CD8-positive, alpha-beta memory T cell (primary cell): ENCODE measurements around the gene SLC25A21. TPM values are rescaled to one million over a fixed set of nuclear protein-coding genes. Genes with fewer than 3 reads are reported as not detected.
"Not testable (repeated sequence)": the region's sequence is repeated elsewhere in the genome, so short reads cannot be mapped to it uniquely, and the experiment has no call there.

Source experiments
- CTCF ChIA-PET: fragments of 350-600 bp; sonication (Branson Sonifier 250); formaldehyde crosslinking; loops from one replicate; lab custom pipeline; 2021; ENCODE audit warnings: antibody characterized with exemption; lab: Charles Lee
- POLR2A ChIA-PET: fragments of 350-600 bp; sonication (Branson Sonifier 250); formaldehyde crosslinking; loops from one replicate; lab custom pipeline; 2021; ENCODE audit warnings: antibody characterized with exemption; lab: Charles Lee
- DNase-seq, 5 donors: peaks; one replicate each; pipeline versions ENCODE4 v3.0.0 to v3.0.0-alpha.2; 2020 to 2022; ENCODE audit warnings: mixed read lengths in 1 of 5
- H3K27ac ChIP-seq: one replicate; pipeline ENCODE4 v1.7.0; 2013; ENCODE audit warnings: low read depth, mild to moderate bottlenecking, low read length, moderate library complexity
- H3K27me3 ChIP-seq: 2 replicates; pipeline ENCODE4 v1.7.0; 2013; ENCODE audit warnings: low read length, mild to moderate bottlenecking; ENCODE audit not compliant: insufficient read depth, poor library complexity, severe bottlenecking
- H3K36me3 ChIP-seq: 2 replicates; pipeline ENCODE4 v1.7.0; 2013; ENCODE audit warnings: mild to moderate bottlenecking, low read length, moderate library complexity; ENCODE audit not compliant: insufficient read depth
- H3K4me1 ChIP-seq: 2 replicates; pipeline ENCODE4 v1.7.0; 2013; ENCODE audit warnings: mild to moderate bottlenecking, low read length, moderate library complexity; ENCODE audit not compliant: insufficient read depth
- H3K4me3 ChIP-seq: 2 replicates; pipeline ENCODE4 v1.7.0; 2013; ENCODE audit warnings: mild to moderate bottlenecking, low read length
- H3K9me3 ChIP-seq: 2 replicates; pipeline ENCODE4 v1.7.0; 2013; ENCODE audit warnings: mild to moderate bottlenecking, low read length
- H3K27ac Mint-ChIP-seq, 8 donors: one replicate each; pipeline ENCODE4 v1.8.0; 2020 to 2021; ENCODE audit warnings: mixed read lengths in 8 of 8, mild to moderate bottlenecking in 6 of 8, inconsistent platforms in 3 of 8, moderate library complexity in 3 of 8
- H3K27me3 Mint-ChIP-seq, 2 donors: one replicate each; pipeline ENCODE4 v1.8.0; 2020 to 2021; ENCODE audit warnings: mixed read lengths in 2 of 2, mild to moderate bottlenecking in 1 of 2, moderate library complexity in 1 of 2
- H3K36me3 Mint-ChIP-seq, 3 donors: one replicate each; pipeline ENCODE4 v1.8.0; 2020 to 2021; ENCODE audit warnings: mixed read lengths in 3 of 3, inconsistent platforms in 1 of 3, mild to moderate bottlenecking in 1 of 3
- H3K4me1 Mint-ChIP-seq, 3 donors: one replicate each; pipeline ENCODE4 v1.8.0; 2020 to 2021; ENCODE audit warnings: mixed read lengths in 3 of 3, inconsistent platforms in 1 of 3, mild to moderate bottlenecking in 1 of 3
- H3K4me3 Mint-ChIP-seq, 7 donors: one replicate each; pipeline ENCODE4 v1.8.0; 2020 to 2021; ENCODE audit warnings: mixed read lengths in 7 of 7, mild to moderate bottlenecking in 6 of 7, moderate library complexity in 4 of 7, inconsistent platforms in 2 of 7
- H3K9me3 Mint-ChIP-seq, 5 donors: one replicate each; pipeline ENCODE4 v1.8.0; 2020 to 2022; ENCODE audit warnings: mixed read lengths in 5 of 5, mild to moderate bottlenecking in 3 of 5, moderate library complexity in 2 of 5, inconsistent platforms in 1 of 5
- polyA plus RNA-seq: library from polyadenylated mRNA; unstranded; fragments of 300-500 nt; fragmentation: Illumina TruSeq; gene quantifications from one replicate; pipeline ENCODE4 v1.2.3, GENCODE V29; 2021
- total RNA-seq, 2 experiments: library from RNA; stranded (reverse); gene quantifications; one replicate each; pipeline ENCODE4 v1.2.3, GENCODE V29; 2021

The SLC25A21 gene
- total RNA-seq (not detected), polyA plus RNA-seq (not detected)

GRCh38 chr14:37172024-37172869 lies at the start of gene SLC25A21:
Gene SLC25A21, minus strand, starts transcription at chr14:37172606.
- ChIA-PET CTCF (no interaction called here), POLR2A (no interaction called here)

GRCh38 chr14:37221073-37221472 lies 48.7 kb upstream of the SLC25A21 start:
- POLR2A ChIA-PET = no interaction called here
- H3K27ac ChIP-seq = no peak overlapping the region
- Mint-ChIP-seq H3K27ac (no peak overlapping the region), H3K4me3 (no peak overlapping the region), H3K36me3 (no peaks in the 10 kb centered on the region), H3K27me3 (no peaks in the 10 kb centered on the region), H3K9me3 (peaks cover 0 to 14% (median 9%) of the 10 kb centered on the region in 5 donors), H3K4me1 (no peaks in the 10 kb centered on the region)
- H3K4me3 ChIP-seq = no peak overlapping the region
- no peaks in the 10 kb centered on the region for H3K4me1 ChIP-seq
- DNase-seq = no peak
- no peaks in the 10 kb centered on the region for H3K36me3 ChIP-seq
- H3K9me3 ChIP-seq = no peaks in the 10 kb centered on the region
- CTCF ChIA-PET = no interaction called here
- H3K27me3 ChIP-seq = no peaks in the 10 kb centered on the region

More at GRCh38 chr14:37172024-37172869, at the start of gene SLC25A21:
- H3K27me3 ChIP-seq = no peaks in the 10 kb centered on the region
- Mint-ChIP-seq H3K4me1 (no peaks in the 10 kb centered on the region), H3K27me3 (peaks cover 1 to 7% of the 10 kb centered on the region in 2 donors), H3K27ac (no peak within 1 kb of the TSS), H3K4me3 (no peak within 1 kb of the TSS), H3K36me3 (no peaks in the 10 kb centered on the region), H3K9me3 (peaks cover 0 to 12% (median 3%) of the 10 kb centered on the region in 5 donors)
- H3K9me3 ChIP-seq = no peaks in the 10 kb centered on the region
- H3K36me3 ChIP-seq = no peaks in the 10 kb centered on the region
- peak within 1 kb of the TSS; percentile 70 for H3K27ac ChIP-seq
- H3K4me1 ChIP-seq = no peaks in the 10 kb centered on the region
- H3K4me3 ChIP-seq = no peak within 1 kb of the TSS
- no peak for DNase-seq

GRCh38 chr14:37215345-37215744 lies 42.9 kb upstream of the SLC25A21 start:
- Mint-ChIP-seq H3K36me3 (no peaks in the 10 kb centered on the region), H3K27me3 (no peaks in the 10 kb centered on the region), H3K4me1 (no peaks in the 10 kb centered on the region), H3K27ac (no peak overlapping the region), H3K9me3 (peaks cover 2 to 17% (median 8%) of the 10 kb centered on the region in 5 donors), H3K4me3 (no peak overlapping the region)
- DNase-seq = no peak
- H3K9me3 ChIP-seq = no peaks in the 10 kb centered on the region
- no peak overlapping the region for H3K27ac ChIP-seq
- H3K27me3 ChIP-seq = no peaks in the 10 kb centered on the region
- H3K4me3 ChIP-seq = no peak overlapping the region
- CTCF ChIA-PET = no interaction called here
- POLR2A ChIA-PET = no interaction called here
- H3K36me3 ChIP-seq = no peaks in the 10 kb centered on the region
- H3K4me1 ChIP-seq = no peaks in the 10 kb centered on the region

DNA sequence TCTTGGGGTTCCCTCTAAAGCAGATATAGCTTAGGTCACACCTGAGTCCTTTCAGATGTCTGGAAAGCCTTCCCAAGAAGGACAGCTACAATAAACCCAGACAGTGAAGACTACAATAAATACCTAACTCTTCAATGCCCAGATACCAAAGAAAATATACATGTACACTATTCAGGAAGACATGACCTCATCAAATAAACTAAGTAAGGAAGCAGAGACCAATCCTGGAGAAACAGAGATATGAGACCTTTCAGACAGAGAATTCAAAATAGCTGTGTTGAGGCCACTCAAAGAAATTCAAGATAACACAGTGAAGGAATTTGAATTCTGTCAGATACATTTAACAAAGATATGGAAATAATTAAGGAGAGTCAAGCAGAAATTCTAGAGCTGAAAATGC lies 40.6 kb upstream of the SLC25A21 start:
- peaks cover 6 to 19% (median 10%) of the 10 kb centered on the region in 5 donors for H3K9me3 Mint-ChIP-seq
- no peak overlapping the region for H3K27ac Mint-ChIP-seq
- Histone ChIP-seq H3K36me3 (no peaks in the 10 kb centered on the region), H3K4me3 (no peak overlapping the region), H3K4me1 (no peaks in the 10 kb centered on the region), H3K27me3 (no peaks in the 10 kb centered on the region), H3K27ac (no peak overlapping the region), H3K9me3 (no peaks in the 10 kb centered on the region)
- DNase-seq = no peak
- ChIA-PET POLR2A (no interaction called here), CTCF (no interaction called here)
- H3K36me3 Mint-ChIP-seq = no peaks in the 10 kb centered on the region
- no peaks in the 10 kb centered on the region for H3K4me1 Mint-ChIP-seq
- H3K27me3 Mint-ChIP-seq = no peaks in the 10 kb centered on the region
- H3K4me3 Mint-ChIP-seq = no peak overlapping the region

DNA sequence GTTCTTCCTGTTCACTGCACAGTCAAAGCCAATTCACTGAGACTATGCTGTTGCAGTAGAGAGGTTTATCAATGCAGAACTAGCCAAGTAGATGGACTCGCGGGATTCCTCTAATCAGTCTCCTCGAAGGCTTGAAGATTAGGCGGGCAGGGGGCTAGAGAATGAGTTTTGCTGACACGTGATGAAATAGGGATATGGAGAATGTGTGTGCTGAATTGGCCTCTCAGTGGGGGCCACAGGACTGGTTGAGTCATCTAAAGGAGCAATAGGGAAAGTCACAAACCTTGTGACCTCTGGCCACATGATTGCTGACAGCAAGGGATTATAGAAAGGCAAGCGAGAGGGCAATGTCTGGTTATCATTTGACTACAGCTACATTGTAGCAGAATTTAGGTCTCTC lies 38.0 kb upstream of the SLC25A21 start:
- H3K36me3 Mint-ChIP-seq = no peaks in the 10 kb centered on the region
- H3K4me1 Mint-ChIP-seq = no peaks in the 10 kb centered on the region
- ChIA-PET CTCF (no interaction called here), POLR2A (no interaction called here)
- no peaks in the 10 kb centered on the region for H3K27me3 Mint-ChIP-seq
- peaks cover 5% of the 10 kb centered on the region for H3K9me3 ChIP-seq
- H3K9me3 Mint-ChIP-seq = peaks cover 11 to 26% (median 14%) of the 10 kb centered on the region in 5 donors
- H3K4me3 ChIP-seq = no peak overlapping the region
- no peaks in the 10 kb centered on the region for H3K4me1 ChIP-seq
- no peaks in the 10 kb centered on the region for H3K27me3 ChIP-seq
- H3K27ac ChIP-seq = no peak overlapping the region
- no peaks in the 10 kb centered on the region for H3K36me3 ChIP-seq
- DNase-seq = no peak
- H3K4me3 Mint-ChIP-seq = no peak overlapping the region
- no peak overlapping the region for H3K27ac Mint-ChIP-seq

DNA sequence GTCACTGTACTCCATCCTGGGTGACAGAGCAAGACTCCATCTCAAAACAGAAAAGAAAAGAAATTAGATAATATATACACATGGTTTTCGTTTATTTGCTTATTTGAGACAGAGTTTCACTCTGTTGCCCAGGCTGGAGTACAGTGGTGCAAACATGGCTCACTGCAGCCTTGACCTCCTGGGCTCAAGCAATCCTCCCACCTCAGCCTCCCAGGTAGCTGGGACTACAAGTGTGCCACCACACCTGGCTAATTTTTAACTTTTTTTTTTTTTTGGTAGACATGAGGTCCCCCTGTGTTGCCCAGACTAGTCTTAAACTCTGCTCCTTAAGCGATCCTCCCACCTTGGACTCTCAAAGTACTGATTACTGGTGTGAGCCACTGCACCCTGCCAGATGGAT lies 37.2 kb upstream of the SLC25A21 start:
- POLR2A ChIA-PET, H3K36me3 ChIP-seq, H3K4me1 Mint-ChIP-seq, H3K4me3 Mint-ChIP-seq, H3K27ac Mint-ChIP-seq, CTCF ChIA-PET, H3K4me3 ChIP-seq, H3K9me3 ChIP-seq, H3K4me1 ChIP-seq, H3K27me3 ChIP-seq, H3K27me3 Mint-ChIP-seq, H3K36me3 Mint-ChIP-seq, H3K27ac ChIP-seq, DNase-seq: not testable (repeated sequence)
- H3K9me3 Mint-ChIP-seq = peaks cover 11 to 25% (median 15%) of the 10 kb centered on the region in 5 donors

DNA sequence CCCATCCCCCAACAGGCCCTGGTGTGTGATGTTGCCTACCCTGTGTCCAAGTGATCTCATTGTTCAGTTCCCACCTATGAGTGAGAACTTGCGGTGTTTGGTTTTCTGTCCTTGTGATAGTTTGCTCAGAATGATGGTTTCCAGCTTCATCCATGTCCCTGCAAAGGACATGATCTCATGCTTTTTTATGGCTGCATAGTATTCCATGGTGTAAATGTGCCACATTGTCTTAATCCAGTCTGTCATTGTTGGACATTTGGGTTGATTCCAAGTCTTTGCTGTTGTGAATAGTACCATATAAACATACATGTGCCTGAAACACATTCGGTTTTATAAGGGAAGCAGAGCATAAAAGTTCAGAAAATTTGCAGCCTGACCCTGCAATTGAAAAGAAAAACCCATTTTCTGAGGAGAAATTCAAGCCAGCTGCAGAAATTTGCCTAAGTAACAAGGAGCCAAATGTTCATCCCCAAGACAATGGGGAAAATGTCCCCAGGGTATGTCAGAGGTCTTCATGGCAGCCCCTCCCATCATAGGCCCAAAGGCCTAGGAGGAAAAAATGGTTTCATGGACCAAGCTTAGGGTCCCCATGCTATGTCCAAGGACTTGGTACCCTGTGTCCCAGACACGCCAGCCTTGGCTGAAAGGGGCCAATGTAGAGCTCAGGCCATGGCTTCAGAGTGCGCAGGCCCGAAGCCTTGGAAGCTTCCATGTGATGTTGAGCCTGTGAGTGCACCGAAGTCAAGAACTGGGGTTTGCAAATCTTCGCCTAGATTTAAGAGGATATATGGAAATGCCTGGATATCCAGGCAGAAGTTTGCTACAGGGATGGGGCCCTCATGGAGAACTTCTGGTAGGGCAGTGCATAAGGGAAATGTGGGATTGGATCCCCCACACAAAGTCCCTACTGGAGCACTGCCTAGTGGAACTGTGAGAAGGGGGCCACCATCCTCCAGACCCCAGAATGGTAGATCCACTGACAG lies 33.5 kb upstream of the SLC25A21 start:
- H3K4me1 ChIP-seq, DNase-seq, H3K4me1 Mint-ChIP-seq, H3K27ac ChIP-seq, H3K4me3 Mint-ChIP-seq, H3K36me3 ChIP-seq, CTCF ChIA-PET, H3K4me3 ChIP-seq, H3K27me3 ChIP-seq, H3K27me3 Mint-ChIP-seq, H3K36me3 Mint-ChIP-seq, POLR2A ChIA-PET, H3K9me3 ChIP-seq: not testable (repeated sequence)
- Mint-ChIP-seq H3K9me3 (peaks cover 4 to 19% (median 15%) of the 10 kb centered on the region in 5 donors), H3K27ac (peak overlapping the region in 1 of 8 donors; percentile 50)

- Histone ChIP-seq H3K4me3 (no peak overlapping the region), H3K36me3 (no peaks in the 10 kb centered on the region), H3K27me3 (no peaks in the 10 kb centered on the region), H3K9me3 (peaks cover 5% of the 10 kb centered on the region), H3K4me1 (no peaks in the 10 kb centered on the region), H3K27ac (no peak overlapping the region)
- POLR2A ChIA-PET = no interaction called here
- CTCF ChIA-PET = no interaction called here
- H3K4me1 Mint-ChIP-seq = peaks cover 0 to 3% (median 0%) of the 10 kb centered on the region in 3 donors
- H3K36me3 Mint-ChIP-seq = no peaks in the 10 kb centered on the region
- no peak overlapping the region for H3K27ac Mint-ChIP-seq
- no peak for DNase-seq
- peaks cover 0 to 15% (median 8%) of the 10 kb centered on the region in 5 donors for H3K9me3 Mint-ChIP-seq
- no peak overlapping the region for H3K4me3 Mint-ChIP-seq
- H3K27me3 Mint-ChIP-seq = no peaks in the 10 kb centered on the region
Observed at GRCh38 chr14:37203423-37203822, 31.0 kb upstream of the SLC25A21 start.
